GM23338 (cell line): Measurements from ENCODE around the gene CISH.

ENCODE experiments used
- EZH2 ChIP-seq: fragments of 200-600 bp; sonication (generic); IDR thresholded peaks from one replicate; pipeline ENCODE4 v1.8.0; 2017; ENCODE audit warnings: antibody characterized with exemption, mild to moderate bottlenecking, low read depth; ENCODE audit not compliant: unreplicated experiment
- EZH2phosphoT487 ChIP-seq: fragments of 200-600 bp; sonication (generic); IDR thresholded peaks from one replicate; pipeline ENCODE4 v1.8.1; 2018; ENCODE audit warnings: antibody characterized with exemption; ENCODE audit not compliant: unreplicated experiment
- POLR2AphosphoS5 ChIP-seq: IDR thresholded peaks from 2 replicates; pipeline ENCODE4 v1.6.1; 2016; ENCODE audit warnings: antibody characterized with exemption, low read depth
- REST ChIP-seq: IDR thresholded peaks from one replicate; pipeline ENCODE4 v1.6.1; 2018; ENCODE audit warnings: antibody characterized with exemption; ENCODE audit not compliant: unreplicated experiment
- TF ChIP-seq, protein P1 (sequence below), 2 experiments: fragments of 200-600 bp in 1 of 2; sonication (generic) in 1 of 2; conservative IDR thresholded peaks; 2 replicates each; pipeline versions ENCODE4 v1.5.1 to v1.6.1; 2016 to 2017; ENCODE audit warnings: antibody characterized with exemption in 2 of 2, low read depth in 2 of 2, mild to moderate bottlenecking in 2 of 2, moderate library complexity in 1 of 2

DNA sequence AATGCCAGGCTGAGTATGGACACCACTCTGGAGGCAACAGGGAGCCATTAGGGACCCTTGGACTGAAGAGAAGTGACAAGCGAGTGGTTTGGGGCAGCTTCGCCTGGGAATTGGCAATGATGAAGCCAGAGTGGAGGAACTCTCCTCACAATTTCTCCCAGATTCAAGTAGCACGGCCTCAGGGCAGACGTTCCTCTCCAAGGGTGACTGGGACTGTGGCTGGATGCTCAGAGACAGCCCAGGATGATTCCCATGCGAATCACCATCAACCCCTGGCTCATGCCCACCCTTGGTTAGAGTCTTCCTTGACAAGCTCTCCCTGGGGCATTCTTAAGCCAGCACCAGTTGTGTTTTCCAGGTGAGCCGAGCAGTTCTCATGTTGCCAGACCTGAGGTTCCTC, 46.8 kb upstream of the CISH start:
- TF ChIP-seq, protein P1, sequence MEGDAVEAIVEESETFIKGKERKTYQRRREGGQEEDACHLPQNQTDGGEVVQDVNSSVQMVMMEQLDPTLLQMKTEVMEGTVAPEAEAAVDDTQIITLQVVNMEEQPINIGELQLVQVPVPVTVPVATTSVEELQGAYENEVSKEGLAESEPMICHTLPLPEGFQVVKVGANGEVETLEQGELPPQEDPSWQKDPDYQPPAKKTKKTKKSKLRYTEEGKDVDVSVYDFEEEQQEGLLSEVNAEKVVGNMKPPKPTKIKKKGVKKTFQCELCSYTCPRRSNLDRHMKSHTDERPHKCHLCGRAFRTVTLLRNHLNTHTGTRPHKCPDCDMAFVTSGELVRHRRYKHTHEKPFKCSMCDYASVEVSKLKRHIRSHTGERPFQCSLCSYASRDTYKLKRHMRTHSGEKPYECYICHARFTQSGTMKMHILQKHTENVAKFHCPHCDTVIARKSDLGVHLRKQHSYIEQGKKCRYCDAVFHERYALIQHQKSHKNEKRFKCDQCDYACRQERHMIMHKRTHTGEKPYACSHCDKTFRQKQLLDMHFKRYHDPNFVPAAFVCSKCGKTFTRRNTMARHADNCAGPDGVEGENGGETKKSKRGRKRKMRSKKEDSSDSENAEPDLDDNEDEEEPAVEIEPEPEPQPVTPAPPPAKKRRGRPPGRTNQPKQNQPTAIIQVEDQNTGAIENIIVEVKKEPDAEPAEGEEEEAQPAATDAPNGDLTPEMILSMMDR (conservative IDR thresholded peaks at IDR 0.05; ENCODE audit: low read depth in 2 of 2), result no peak
- TF ChIP-seq REST (no peak), EZH2 (no peak), POLR2AphosphoS5 (no peak), EZH2phosphoT487 (no peak)
